Activated naive CD8-positive, alpha-beta T cell treated with anti-CD3 and anti-CD28 coated beads, Interleukin-2, amount 50 U/mL, for 24 hours (primary cell): ENCODE data around the gene MRGPRD.

Experiments
- ATAC-seq: fragments of 150-1000 bp; cut with Tn5 transposase; one replicate; pipeline ENCODE4 v1.10.0; 2021
- DNase-seq: peaks from one replicate; pipeline ENCODE4 v3.0.0; 2021
- H3K27ac Mint-ChIP-seq: one replicate; pipeline ENCODE4 v1.8.0; 2021; ENCODE audit warnings: mild to moderate bottlenecking, mixed read lengths
- H3K27me3 Mint-ChIP-seq: one replicate; pipeline ENCODE4 v1.8.0; 2021; ENCODE audit warnings: mixed read lengths
- H3K36me3 Mint-ChIP-seq: one replicate; pipeline ENCODE4 v1.8.0; 2021; ENCODE audit warnings: low read depth, mixed read lengths
- H3K4me1 Mint-ChIP-seq: one replicate; pipeline ENCODE4 v1.8.0; 2021; ENCODE audit warnings: mixed read lengths
- H3K4me3 Mint-ChIP-seq: one replicate; pipeline ENCODE4 v1.8.0; 2021; ENCODE audit warnings: mild to moderate bottlenecking, moderate library complexity, mixed read lengths
- H3K9me3 Mint-ChIP-seq: one replicate; pipeline ENCODE4 v1.8.0; 2021; ENCODE audit warnings: mixed read lengths

Gene MRGPRD

DNA sequence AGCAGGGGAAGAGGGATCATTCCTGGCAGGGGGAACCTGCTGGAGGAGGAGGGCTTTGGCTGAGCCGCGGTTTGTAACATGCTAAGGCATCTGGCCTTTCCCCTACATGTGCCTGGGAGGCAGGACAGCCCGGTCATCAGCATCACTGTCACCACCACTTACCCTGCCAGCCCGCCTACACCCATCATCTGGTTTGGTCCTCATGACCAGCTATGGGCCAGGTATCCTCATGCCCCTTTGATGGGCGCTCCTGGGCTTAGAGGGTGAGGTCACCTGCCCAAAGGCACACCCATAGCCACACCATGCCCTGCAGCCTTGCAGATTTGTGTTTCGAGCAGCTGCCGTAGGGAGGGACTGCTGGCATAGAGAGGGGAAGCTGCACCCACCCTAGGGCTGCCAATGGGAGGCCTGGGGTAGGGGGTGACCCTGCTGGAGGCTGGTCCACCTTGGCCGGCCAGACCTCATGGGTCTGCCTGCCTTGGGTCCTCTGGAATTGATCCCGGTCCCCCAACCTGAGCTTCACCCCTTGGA is 29.6 kb upstream of the MRGPRD start:
- Mint-ChIP-seq H3K9me3 (no peaks in the 10 kb centered on the region), H3K27me3 (peaks cover 29% of the 10 kb centered on the region)
- no peak for ATAC-seq

DNA sequence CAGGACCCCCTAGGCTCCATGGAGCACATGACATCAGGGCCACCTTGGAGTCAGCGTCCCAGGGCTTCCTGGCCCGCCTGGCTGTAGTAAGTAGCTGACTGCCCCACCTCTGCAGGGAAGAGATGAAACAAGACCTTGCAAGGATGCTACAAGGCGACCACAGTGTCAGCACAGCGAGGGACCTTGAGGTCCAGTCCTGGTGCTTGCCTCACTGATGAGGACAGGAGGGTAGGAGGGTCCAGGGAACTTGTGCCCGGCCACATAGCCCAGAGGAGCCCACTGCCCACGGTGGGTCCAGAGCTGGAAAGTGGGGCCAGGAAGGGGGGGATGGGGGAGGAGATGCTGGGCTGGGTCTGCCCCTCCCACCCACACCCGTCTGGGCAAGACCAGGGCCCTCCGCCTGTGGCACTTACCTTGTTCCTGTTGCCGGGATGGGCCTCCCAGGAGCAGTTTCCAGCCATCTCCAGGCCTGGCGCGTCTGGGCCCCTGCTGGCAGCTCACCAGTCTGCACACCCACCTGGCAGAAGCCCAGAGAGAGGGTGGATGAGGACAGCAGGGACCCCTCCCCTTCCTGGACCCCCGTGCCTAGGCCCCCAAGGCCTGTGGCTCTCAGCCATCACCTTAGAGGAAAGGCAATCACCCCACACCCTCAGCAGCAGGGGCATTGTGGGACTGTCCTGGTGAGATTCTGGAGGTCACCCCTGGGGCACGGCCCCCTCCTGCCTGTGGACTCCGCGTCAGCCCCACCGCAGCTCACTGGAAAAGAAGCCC is 28.8 kb upstream of the MRGPRD start:
- Mint-ChIP-seq H3K4me1 (peaks cover 2% of the 10 kb centered on the region), H3K4me3 (no peak overlapping the region), H3K9me3 (no peaks in the 10 kb centered on the region), H3K27me3 (peaks cover 29% of the 10 kb centered on the region), H3K27ac (no peak overlapping the region), H3K36me3 (no peaks in the 10 kb centered on the region)
- ATAC-seq: no peak
- no peak for DNase-seq

More for the DNA sequence above, 29.6 kb upstream of the MRGPRD start:
- DNase-seq: no peak
- Mint-ChIP-seq H3K36me3 (no peaks in the 10 kb centered on the region), H3K27ac (no peak overlapping the region), H3K4me1 (peaks cover 2% of the 10 kb centered on the region), H3K4me3 (no peak overlapping the region)

DNA sequence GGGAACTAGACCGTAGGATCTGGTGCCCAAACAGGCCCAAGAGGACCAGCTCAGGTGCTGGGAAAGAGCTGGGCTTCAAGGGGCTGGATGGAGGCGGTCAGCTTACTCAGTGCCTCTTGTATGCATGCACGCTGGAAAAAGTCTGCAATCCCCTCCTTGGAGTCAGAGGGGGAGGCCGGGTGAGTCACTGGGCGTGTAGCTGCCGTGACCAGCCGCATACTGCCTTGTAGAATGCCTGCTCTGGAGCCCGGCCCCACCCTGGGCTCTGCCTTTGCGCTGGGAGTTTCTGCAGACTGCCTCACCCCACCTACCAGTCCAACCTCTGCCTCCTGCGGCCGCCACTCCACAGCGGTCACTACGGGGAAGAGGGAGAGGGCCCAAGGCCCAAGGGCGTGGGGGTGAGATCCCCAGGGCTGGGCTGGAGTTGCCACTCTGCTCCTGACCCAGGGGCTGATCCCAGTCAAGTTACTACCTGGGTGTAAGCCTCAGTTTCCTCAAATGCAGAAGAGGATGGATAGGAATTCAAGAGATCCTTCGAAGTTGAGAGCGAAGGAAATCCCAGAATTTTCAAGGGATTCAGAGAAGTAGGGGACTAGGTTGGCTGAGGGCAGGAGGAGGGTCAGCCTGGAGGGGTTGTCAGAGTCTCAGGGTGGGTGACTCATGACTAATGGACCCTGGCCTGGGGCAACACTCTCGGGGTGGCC is 28.1 kb upstream of the MRGPRD start:
- DNase-seq (no peak), ATAC-seq (no peak)
- no peak overlapping the region for H3K4me3 Mint-ChIP-seq
- no peaks in the 10 kb centered on the region for H3K36me3 Mint-ChIP-seq
- peaks cover 23% of the 10 kb centered on the region for H3K27me3 Mint-ChIP-seq
- H3K4me1 Mint-ChIP-seq: peaks cover 2% of the 10 kb centered on the region
- H3K9me3 Mint-ChIP-seq: no peaks in the 10 kb centered on the region
- H3K27ac Mint-ChIP-seq: no peak overlapping the region

DNA sequence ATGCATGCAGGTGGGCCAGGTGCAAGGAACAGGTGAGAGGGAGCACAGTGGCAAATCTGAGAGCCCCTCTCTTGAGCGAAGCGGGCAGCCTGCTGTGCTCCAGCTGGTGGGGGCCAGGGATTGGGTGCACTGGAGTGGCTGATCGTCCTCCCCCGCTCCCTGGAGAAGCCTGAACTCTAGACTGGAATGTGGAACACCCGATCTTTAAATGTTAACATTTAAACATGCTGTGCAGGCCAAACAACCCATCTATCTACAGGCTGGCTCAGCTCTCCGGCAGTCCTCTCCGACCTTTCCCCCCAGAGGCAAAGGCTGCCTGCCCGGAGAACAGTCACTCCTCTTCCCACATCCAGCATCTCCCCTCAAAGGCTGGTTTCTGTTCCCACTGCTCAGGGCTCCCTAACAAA is 27.2 kb upstream of the MRGPRD start:
- Mint-ChIP-seq H3K4me1 (peaks cover 2% of the 10 kb centered on the region), H3K36me3 (no peaks in the 10 kb centered on the region), H3K9me3 (no peaks in the 10 kb centered on the region), H3K27me3 (peaks cover 21% of the 10 kb centered on the region), H3K4me3 (no peak overlapping the region), H3K27ac (no peak overlapping the region)
- DNase-seq (no peak), ATAC-seq (no peak)

DNA sequence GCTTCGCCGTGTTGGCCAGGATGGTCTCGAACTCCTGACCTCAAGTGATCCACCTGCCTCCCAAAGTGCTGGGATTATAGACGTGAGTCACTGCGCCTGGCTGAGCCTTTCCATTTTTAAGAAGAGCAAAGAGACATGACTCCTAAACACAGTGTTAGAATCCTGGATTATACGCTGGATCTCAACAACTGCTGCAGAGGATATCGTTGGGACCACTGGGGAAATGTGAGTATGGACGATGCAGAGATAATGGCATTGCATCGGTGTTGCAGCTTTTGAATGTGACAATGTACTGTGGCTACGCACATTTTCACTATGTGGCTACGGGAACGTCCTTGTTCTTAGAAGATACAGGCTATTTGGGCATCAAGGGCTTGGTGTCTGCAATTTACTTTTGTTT is 26.0 kb upstream of the MRGPRD start:
- H3K36me3 Mint-ChIP-seq: no peaks in the 10 kb centered on the region
- no peak overlapping the region for H3K27ac Mint-ChIP-seq
- peaks cover 1% of the 10 kb centered on the region for H3K4me1 Mint-ChIP-seq
- ATAC-seq: no peak
- H3K27me3 Mint-ChIP-seq: peaks cover 13% of the 10 kb centered on the region
- H3K4me3 Mint-ChIP-seq: no peak overlapping the region
- H3K9me3 Mint-ChIP-seq: no peaks in the 10 kb centered on the region
- DNase-seq: no peak

DNA sequence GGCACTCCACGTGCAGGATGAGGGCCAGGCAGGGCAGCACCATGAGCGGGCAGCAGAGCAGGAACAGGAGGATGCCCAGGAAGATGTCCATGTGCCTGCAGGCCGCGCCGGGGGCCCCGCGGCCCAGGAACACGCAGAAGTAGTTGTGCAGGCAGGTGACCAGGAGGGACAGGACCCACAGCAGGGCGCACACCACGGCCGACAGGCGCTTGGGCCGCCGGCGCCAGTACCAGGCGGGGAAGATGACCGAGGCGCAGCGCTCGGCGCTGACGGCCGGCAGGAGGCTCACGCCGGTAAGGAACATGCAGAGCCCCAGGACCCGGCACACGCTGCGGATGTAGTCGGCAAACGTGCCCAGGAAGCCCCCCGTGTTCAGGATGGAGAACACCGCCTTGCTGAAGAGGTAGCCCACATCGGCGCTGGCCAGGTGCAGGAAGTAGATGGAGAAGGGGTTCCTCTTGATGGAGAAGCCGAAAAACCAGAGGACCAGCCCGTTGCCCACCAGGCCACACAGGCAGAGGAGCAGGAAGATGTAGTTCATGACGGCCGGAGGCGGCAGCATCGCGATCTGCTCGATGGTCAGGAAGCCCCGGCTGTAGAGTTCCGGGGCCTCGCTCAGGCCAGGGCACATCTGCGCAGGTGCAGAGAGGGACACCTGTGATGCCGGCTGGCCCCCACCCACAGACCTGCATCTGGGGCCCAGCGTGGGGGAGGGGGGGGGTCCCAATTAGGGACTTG is 25.0 kb upstream of the MRGPRD start:
- DNase-seq (no peak), ATAC-seq (no peak)
- Mint-ChIP-seq H3K4me1 (no peaks in the 10 kb centered on the region), H3K9me3 (no peaks in the 10 kb centered on the region), H3K27ac (no peak overlapping the region), H3K36me3 (no peaks in the 10 kb centered on the region), H3K4me3 (no peak overlapping the region), H3K27me3 (peaks cover 8% of the 10 kb centered on the region)

DNA sequence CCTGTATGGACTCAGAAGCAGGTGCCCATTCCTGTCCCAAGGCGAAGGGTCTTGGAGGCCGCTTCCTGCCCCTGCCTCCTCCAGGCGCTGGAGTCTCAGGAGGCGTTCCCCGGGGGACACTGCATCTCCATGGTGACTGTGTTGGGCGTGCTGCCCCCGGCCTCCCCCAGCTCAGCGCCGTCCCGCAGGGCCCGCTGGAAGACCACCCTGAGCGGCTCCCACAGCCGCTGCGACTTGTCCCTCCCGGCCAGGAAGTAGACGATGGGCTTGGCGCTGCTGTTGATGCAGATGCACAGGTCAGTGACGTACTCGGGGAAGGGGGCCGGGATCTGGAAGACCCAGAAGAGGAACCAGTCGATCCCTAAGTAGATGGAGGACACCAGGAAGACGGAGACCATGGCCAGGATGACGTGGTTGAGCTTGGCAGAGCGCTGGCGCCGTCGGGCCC is 24.4 kb upstream of the MRGPRD start:
- no peak overlapping the region for H3K27ac Mint-ChIP-seq
- no peaks in the 10 kb centered on the region for H3K36me3 Mint-ChIP-seq
- ATAC-seq (no peak), DNase-seq (no peak)
- H3K27me3 Mint-ChIP-seq: peaks cover 5% of the 10 kb centered on the region
- no peaks in the 10 kb centered on the region for H3K4me1 Mint-ChIP-seq
- no peaks in the 10 kb centered on the region for H3K9me3 Mint-ChIP-seq
- H3K4me3 Mint-ChIP-seq: no peak overlapping the region

DNA sequence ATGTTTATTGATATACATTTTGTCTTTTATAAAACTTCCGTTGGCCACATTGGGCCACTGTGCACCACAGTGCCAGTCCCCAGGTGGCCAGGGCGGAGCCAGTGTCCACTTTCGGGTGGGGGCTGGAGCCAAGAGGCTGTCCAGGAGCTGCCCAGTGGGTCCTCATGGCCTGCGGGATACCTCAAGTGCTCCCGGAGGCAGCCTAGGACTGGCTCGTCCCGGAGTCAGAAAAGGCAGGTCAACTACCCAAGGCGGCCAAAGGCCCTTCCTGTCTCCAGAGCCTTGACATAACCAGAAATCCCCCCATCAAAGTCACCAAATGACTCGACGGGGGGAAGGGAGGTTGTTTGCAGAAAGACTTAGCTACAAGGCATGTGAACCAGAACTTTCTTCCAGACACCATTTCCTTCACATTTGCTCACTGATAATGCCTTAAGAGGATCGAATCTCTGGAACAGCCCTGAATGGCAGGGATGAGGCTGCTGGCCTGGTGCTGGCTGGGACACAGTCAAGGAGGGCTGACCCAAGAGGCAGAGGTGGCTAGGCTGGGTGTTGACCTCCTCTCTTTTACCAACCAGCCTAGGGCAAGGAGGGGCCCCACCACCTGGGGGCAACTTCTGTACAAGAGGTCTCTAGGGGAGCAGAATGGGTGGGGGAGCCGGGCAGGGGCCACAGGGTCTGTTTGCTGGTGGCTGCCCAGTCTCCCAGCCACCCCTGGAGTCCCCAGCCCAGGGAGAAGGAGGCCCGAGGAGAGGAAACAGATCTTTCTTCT is 23.8 kb upstream of the MRGPRD start:
- no peak for ATAC-seq
- no peak overlapping the region for H3K4me3 Mint-ChIP-seq
- DNase-seq: no peak
- H3K27ac Mint-ChIP-seq: no peak overlapping the region
- H3K36me3 Mint-ChIP-seq: no peaks in the 10 kb centered on the region
- peaks cover 5% of the 10 kb centered on the region for H3K27me3 Mint-ChIP-seq
- H3K4me1 Mint-ChIP-seq: no peaks in the 10 kb centered on the region
- H3K9me3 Mint-ChIP-seq: no peaks in the 10 kb centered on the region

DNA sequence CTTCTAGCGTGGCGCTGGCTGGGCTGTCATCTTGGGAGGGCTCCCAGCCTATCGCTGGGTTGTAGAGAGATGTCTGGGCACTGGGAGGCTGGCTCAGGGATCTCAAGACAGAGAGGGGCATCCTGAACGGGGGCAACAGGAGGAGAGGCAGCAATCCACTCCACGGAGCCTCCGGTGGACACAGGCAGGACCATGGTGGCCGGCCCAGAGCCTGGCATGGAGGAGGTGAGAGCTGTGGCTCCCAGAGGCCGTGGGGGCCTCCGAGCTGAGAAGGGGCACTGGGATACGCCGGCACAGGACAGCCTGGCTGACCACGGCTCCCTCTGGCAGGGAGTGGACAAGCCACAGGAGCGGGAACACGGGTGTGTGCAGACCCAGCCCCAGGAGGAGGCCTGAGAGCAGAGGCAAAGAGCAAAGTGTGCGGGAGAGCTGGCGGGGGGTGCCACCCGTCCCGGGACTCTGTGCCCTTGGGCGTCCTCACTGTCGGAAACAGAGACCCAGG is 23.1 kb upstream of the MRGPRD start:
- no peaks in the 10 kb centered on the region for H3K9me3 Mint-ChIP-seq
- no peak for ATAC-seq
- peaks cover 7% of the 10 kb centered on the region for H3K27me3 Mint-ChIP-seq
- no peak for DNase-seq
- H3K27ac Mint-ChIP-seq: no peak overlapping the region
- H3K4me1 Mint-ChIP-seq: no peaks in the 10 kb centered on the region
- H3K36me3 Mint-ChIP-seq: no peaks in the 10 kb centered on the region
- no peak overlapping the region for H3K4me3 Mint-ChIP-seq

DNA sequence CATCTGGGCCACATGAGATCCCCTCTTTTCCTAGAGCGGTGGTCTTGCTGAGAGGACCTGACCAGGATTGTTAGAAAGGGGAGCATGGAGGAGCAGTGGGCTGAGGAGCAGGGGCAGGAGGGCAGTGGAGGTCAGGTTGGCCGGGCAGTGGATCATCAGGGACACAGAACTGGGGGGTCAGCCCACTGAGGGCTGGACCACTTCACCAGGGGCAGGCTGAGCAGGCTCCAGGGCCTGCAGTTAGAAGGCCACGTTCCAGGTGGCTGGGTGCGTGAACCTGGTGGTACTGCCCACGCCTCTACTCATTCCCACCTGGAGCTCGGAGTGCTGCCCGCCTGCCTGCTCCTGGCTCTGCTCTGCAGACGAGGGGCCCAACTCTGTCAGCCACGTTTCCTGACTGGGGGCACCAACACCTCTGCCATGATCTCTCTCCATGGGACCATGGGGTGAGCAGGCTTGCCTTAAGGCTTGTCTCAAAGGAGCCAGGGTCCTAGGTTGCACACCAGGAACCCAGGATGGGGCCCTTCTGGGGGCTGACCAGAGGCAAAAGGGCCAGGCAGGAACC is 22.6 kb upstream of the MRGPRD start:
- ATAC-seq: no peak
- DNase-seq: no peak
- Mint-ChIP-seq H3K36me3 (no peaks in the 10 kb centered on the region), H3K27ac (no peak overlapping the region), H3K4me1 (no peaks in the 10 kb centered on the region), H3K27me3 (peaks cover 8% of the 10 kb centered on the region), H3K9me3 (no peaks in the 10 kb centered on the region), H3K4me3 (no peak overlapping the region)

DNA sequence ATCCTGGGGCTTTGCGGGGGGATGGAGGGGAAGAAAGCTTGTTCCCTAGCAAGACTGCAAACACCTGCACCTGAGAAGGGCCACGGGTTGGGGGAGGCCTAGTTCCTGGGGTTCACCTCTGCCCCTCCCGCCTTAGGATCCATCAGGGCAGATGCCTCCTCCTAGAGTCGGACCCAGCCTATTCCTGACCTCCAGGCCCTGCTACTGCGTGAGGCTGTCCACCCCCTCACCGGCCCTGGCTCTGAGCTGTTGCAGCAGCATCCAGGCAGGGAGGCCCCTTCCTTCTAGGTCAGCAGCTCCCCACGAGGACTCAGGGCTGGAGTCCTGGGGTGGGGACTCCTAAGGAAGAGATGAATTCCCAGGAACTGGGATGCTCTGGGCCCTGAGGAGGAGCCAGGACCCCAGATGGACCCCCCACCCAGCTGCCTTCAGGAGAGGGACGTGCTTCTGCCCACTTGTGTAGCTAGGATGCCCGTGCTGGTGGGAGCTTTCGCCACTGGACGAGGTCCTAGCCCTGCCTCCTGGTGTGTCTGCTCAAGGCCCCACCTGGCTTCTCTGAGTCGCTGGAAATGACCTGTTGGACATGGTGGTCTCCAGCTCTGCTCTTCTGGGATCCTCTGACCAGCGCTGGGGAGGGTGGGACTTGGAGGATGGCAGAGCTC is 21.9 kb upstream of the MRGPRD start:
- no peaks in the 10 kb centered on the region for H3K4me1 Mint-ChIP-seq
- no peak overlapping the region for H3K27ac Mint-ChIP-seq
- no peak for DNase-seq
- no peaks in the 10 kb centered on the region for H3K9me3 Mint-ChIP-seq
- H3K36me3 Mint-ChIP-seq: no peaks in the 10 kb centered on the region
- H3K27me3 Mint-ChIP-seq: peaks cover 8% of the 10 kb centered on the region
- no peak for ATAC-seq
- H3K4me3 Mint-ChIP-seq: no peak overlapping the region

DNA sequence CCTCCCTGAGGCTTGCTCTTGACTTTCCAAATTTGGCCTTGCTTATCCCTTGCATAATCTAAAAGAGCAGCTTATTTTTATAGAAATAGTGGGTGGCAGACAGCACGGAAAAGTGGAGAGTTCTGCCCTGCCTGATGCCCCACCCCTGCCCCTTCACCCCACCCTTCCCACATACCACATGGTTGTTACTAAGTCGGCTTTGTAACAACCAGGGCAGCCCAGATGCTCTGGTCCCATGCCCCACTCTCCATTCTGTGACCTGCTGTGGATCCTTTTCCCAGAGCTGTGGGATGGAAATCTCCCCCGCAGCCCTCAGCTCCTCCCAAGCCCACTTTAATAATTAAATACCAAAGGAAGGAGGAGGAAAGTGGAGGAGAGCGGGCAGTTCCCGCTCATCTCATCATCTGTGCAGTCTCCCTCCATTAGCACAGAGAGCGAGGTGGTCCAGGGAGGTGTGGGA is 21.4 kb upstream of the MRGPRD start:
- Mint-ChIP-seq H3K27ac (no peak overlapping the region), H3K4me3 (no peak overlapping the region), H3K4me1 (no peaks in the 10 kb centered on the region), H3K9me3 (no peaks in the 10 kb centered on the region), H3K36me3 (no peaks in the 10 kb centered on the region), H3K27me3 (peaks cover 8% of the 10 kb centered on the region)
- no peak for ATAC-seq
- no peak for DNase-seq
